GM10266 (cell line): ENCODE measurements around the gene SLC11A1.

Experiments
- DNase-seq: peaks from one replicate; pipeline ENCODE4 v3.0.0; 2012; ENCODE audit errors: extremely low spot score
- CTCF ChIP-seq: IDR thresholded peaks from 2 replicates; pipeline ENCODE4 v1.5.1; 2012; ENCODE audit warnings: mild to moderate bottlenecking, low read depth; ENCODE audit not compliant: control insufficient read depth, insufficient read depth; ENCODE audit errors: missing control alignments

The SLC11A1 gene

GRCh38 chr2:218406949-218407618 lies 25.0 kb downstream of the SLC11A1 start:
- DNase-seq: no peak
- TF ChIP-seq CTCF: no peak

- DNase-seq: no peak
- no peak for TF ChIP-seq CTCF
These were observed 25.6 kb downstream of the SLC11A1 start for GRCh38 chr2:218407717-218408116.

GRCh38 chr2:218418321-218418716 lies 36.2 kb downstream of the SLC11A1 start:
- TF ChIP-seq CTCF: no peak
- no peak for DNase-seq

- DNase-seq: no peak
- no peak for TF ChIP-seq CTCF
These were observed 36.8 kb downstream of the SLC11A1 start, which contains the start of gene VIL1 for GRCh38 chr2:218418717-218419458. VIL1 (plus strand) TSS chr2:218419123; CDS start chr2:218423779, 4,656 bp downstream.

GRCh38 chr2:218419630-218420216 lies 37.6 kb downstream of the SLC11A1 start:
- no peak for TF ChIP-seq CTCF
- no peak for DNase-seq

- no peak for TF ChIP-seq CTCF
These were observed 39.0 kb downstream of the SLC11A1 start for GRCh38 chr2:218421027-218421426.

More at GRCh38 chr2:218421027-218421426, 39.0 kb downstream of the SLC11A1 start:
- no peak for DNase-seq
